Activated naive CD8-positive, alpha-beta T cell treated with anti-CD3 and anti-CD28 coated beads for 36 hours (primary cell): ENCODE data around the gene ALDH18A1. TPM values are rescaled to one million over a fixed set of nuclear protein-coding genes. Genes with fewer than 3 reads are reported as not detected.
"Not testable (repeated sequence)": the region's sequence is repeated elsewhere in the genome, so short reads cannot be mapped to it uniquely, and the experiment has no call there.

Source experiments
- DNase-seq: peaks from one replicate; pipeline ENCODE4 v3.0.0; 2021
- H3K27ac Mint-ChIP-seq: one replicate; pipeline ENCODE4 v1.8.0; 2022; ENCODE audit warnings: mild to moderate bottlenecking, moderate library complexity, mixed read lengths
- H3K27me3 Mint-ChIP-seq: one replicate; pipeline ENCODE4 v1.8.0; 2022; ENCODE audit warnings: mild to moderate bottlenecking, mixed read lengths
- H3K36me3 Mint-ChIP-seq: one replicate; pipeline ENCODE4 v1.8.0; 2021; ENCODE audit warnings: mild to moderate bottlenecking, mixed read lengths
- H3K4me1 Mint-ChIP-seq: one replicate; pipeline ENCODE4 v1.8.0; 2021; ENCODE audit warnings: mixed read lengths
- H3K4me3 Mint-ChIP-seq: one replicate; pipeline ENCODE4 v1.8.0; 2022; ENCODE audit warnings: mild to moderate bottlenecking, moderate library complexity, mixed read lengths
- H3K9me3 Mint-ChIP-seq: one replicate; pipeline ENCODE4 v1.8.0; 2022; ENCODE audit warnings: mixed read lengths
- total RNA-seq, 2 experiments: library from RNA; stranded (reverse); gene quantifications; one replicate each; pipeline ENCODE4 v1.2.3, GENCODE V29; 2021

ALDH18A1 gene
- total RNA-seq, 2 experiments from 2014 or later = 127 to 128 TPM

- H3K4me3 Mint-ChIP-seq = not testable (repeated sequence)
- H3K36me3 Mint-ChIP-seq = peaks cover 39% of the 10 kb centered on the region
These were observed 36.1 kb downstream of the ALDH18A1 start for GRCh38 chr10:95620415-95620814.

DNA sequence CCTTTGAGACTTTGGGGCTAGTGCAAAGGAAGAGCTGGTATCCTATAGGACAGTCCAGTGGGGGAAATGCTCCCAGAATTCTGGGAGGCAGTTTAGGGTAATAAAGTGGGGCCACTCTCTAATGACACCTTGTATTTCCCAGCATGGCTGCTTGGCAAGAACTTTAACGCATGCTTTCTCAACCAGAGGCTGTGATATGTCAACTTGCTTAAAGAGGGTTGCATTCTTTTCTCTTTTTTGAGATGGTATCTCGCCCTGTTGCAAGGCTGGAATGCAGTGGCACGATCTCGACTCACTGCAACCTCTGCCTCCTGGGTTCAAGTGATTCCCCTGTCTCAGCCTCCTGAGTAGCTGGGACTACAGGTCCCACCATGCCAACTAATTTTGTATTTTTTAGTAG, 38.4 kb downstream of the ALDH18A1 start:
- no peak overlapping the region for H3K27ac Mint-ChIP-seq
- H3K4me3 Mint-ChIP-seq = no peak overlapping the region
- H3K4me1 Mint-ChIP-seq = no peaks in the 10 kb centered on the region
- no peak for DNase-seq
- no peaks in the 10 kb centered on the region for H3K27me3 Mint-ChIP-seq
- peaks cover 40% of the 10 kb centered on the region for H3K36me3 Mint-ChIP-seq
- H3K9me3 Mint-ChIP-seq = no peaks in the 10 kb centered on the region

More at GRCh38 chr10:95620415-95620814, 36.1 kb downstream of the ALDH18A1 start:
- not testable (repeated sequence) for H3K27me3 Mint-ChIP-seq, DNase-seq, H3K4me1 Mint-ChIP-seq, H3K27ac Mint-ChIP-seq, H3K9me3 Mint-ChIP-seq

- H3K27ac Mint-ChIP-seq = no peak overlapping the region
- no peak overlapping the region for H3K4me3 Mint-ChIP-seq
- no peaks in the 10 kb centered on the region for H3K4me1 Mint-ChIP-seq
- no peaks in the 10 kb centered on the region for H3K27me3 Mint-ChIP-seq
- no peak for DNase-seq
- no peaks in the 10 kb centered on the region for H3K9me3 Mint-ChIP-seq
- peaks cover 38% of the 10 kb centered on the region for H3K36me3 Mint-ChIP-seq
These were observed 40.1 kb downstream of the ALDH18A1 start for GRCh38 chr10:95616446-95616845.

- H3K9me3 Mint-ChIP-seq = no peaks in the 10 kb centered on the region
- H3K4me3 Mint-ChIP-seq = no peak overlapping the region
- no peaks in the 10 kb centered on the region for H3K27me3 Mint-ChIP-seq
- H3K27ac Mint-ChIP-seq = no peak overlapping the region
- peaks cover 25% of the 10 kb centered on the region for H3K36me3 Mint-ChIP-seq
- DNase-seq = no peak
- no peaks in the 10 kb centered on the region for H3K4me1 Mint-ChIP-seq
These were observed 43.2 kb downstream of the ALDH18A1 start for GRCh38 chr10:95613330-95613729.

DNA sequence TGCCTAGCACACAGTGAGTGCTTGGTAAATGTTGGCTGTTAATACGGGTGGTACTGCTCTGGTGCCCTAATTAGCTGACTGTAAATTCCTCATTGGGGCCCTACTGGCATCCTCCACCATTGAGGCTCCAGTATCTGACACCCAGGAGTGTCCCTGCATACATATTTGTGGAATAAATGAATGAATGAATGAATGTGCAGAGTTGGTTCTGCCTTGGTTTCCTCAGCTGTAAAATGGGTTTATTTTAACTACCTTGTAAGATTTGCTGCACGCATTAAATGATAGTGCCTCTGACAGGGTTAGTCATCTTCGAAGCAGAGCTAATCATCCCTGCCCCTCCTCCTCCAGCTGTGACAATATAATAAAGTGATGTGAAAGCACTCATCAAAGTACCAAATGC, 45.8 kb downstream of the ALDH18A1 start:
- Mint-ChIP-seq H3K4me3 (no peak overlapping the region), H3K27ac (no peak overlapping the region), H3K36me3 (peaks cover 33% of the 10 kb centered on the region), H3K4me1 (no peaks in the 10 kb centered on the region), H3K9me3 (no peaks in the 10 kb centered on the region), H3K27me3 (no peaks in the 10 kb centered on the region)
- DNase-seq = no peak

- H3K36me3 Mint-ChIP-seq = peaks cover 25% of the 10 kb centered on the region
- no peak overlapping the region for H3K4me3 Mint-ChIP-seq
- DNase-seq = no peak
- no peak overlapping the region for H3K27ac Mint-ChIP-seq
- no peaks in the 10 kb centered on the region for H3K9me3 Mint-ChIP-seq
- H3K4me1 Mint-ChIP-seq = no peaks in the 10 kb centered on the region
- no peaks in the 10 kb centered on the region for H3K27me3 Mint-ChIP-seq
These were observed 49.6 kb downstream of the ALDH18A1 start for GRCh38 chr10:95606922-95607321.

- H3K36me3 Mint-ChIP-seq = peaks cover 20% of the 10 kb centered on the region
- no peaks in the 10 kb centered on the region for H3K4me1 Mint-ChIP-seq
- no peak overlapping the region for H3K4me3 Mint-ChIP-seq
These were observed 51.3 kb downstream of the ALDH18A1 start for GRCh38 chr10:95605163-95605562.

DNA sequence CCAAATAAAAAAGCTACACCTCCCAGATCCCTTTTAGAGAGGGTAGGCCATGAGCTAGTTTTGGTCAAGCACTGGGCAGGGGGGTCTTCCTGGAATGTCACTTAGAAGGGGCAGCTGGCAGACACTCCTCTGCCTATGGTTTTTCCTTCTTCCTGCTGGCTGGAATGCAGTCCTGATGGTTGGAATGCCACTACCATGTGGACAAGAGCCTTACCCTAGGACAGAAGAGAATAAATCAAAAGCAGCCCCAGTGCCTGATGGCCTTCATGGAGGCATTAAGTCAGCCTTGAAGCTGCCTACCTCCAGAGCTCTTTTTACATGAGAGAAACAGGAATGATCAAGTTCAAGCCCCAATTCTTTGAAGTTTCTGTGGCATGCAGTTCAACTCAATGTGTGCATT, 51.9 kb downstream of the ALDH18A1 start:
- Mint-ChIP-seq H3K36me3 (peaks cover 18% of the 10 kb centered on the region), H3K4me1 (no peaks in the 10 kb centered on the region), H3K27ac (no peak overlapping the region), H3K4me3 (no peak overlapping the region), H3K27me3 (no peaks in the 10 kb centered on the region), H3K9me3 (no peaks in the 10 kb centered on the region)
- DNase-seq = no peak

More at GRCh38 chr10:95605163-95605562, 51.3 kb downstream of the ALDH18A1 start:
- no peak for DNase-seq
- no peaks in the 10 kb centered on the region for H3K27me3 Mint-ChIP-seq
- no peak overlapping the region for H3K27ac Mint-ChIP-seq
- H3K9me3 Mint-ChIP-seq = no peaks in the 10 kb centered on the region

GRCh38 chr10:95602382-95602781, 54.1 kb downstream of the ALDH18A1 start:
- H3K36me3 Mint-ChIP-seq = peaks cover 7% of the 10 kb centered on the region
- H3K27me3 Mint-ChIP-seq = no peaks in the 10 kb centered on the region
- H3K4me1 Mint-ChIP-seq = no peaks in the 10 kb centered on the region
- DNase-seq = no peak
- H3K4me3 Mint-ChIP-seq = no peak overlapping the region
- no peak overlapping the region for H3K27ac Mint-ChIP-seq
- H3K9me3 Mint-ChIP-seq = no peaks in the 10 kb centered on the region

DNA sequence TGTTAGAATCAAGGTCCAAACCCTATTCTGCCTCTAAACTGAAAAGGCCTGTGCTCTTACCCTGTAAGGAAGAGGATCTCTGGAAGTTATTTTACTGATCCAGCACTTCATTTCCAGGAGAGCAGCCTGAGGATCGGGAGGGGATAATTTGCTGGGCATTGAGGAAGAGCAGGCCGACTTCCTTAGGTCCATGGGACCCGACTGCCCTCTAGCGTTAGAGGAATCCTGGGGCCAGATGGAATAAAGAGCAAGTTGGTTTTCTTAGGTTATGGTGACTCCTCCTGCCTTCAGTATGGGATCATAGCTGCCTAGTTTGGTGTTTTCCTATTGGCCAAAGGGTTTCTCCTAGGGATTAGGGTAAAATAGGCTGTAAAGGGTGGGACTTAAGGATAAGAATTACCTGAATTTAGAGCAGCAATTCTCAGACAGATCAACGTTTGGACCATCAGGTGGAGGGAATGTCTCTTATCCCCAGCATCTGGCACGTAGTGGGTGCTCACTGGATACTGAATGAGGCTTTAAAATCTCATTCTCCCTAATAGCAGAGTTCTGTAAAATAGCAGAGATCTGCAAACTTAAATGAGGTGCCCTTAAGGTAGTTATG, 55.3 kb downstream of the ALDH18A1 start:
- peak; percentile 22 for DNase-seq
- Mint-ChIP-seq H3K27ac (no peak overlapping the region), H3K4me1 (no peaks in the 10 kb centered on the region), H3K9me3 (no peaks in the 10 kb centered on the region), H3K4me3 (no peak overlapping the region), H3K36me3 (peaks cover 3% of the 10 kb centered on the region), H3K27me3 (no peaks in the 10 kb centered on the region)

GRCh38 chr10:95600158-95600557, 56.4 kb downstream of the ALDH18A1 start:
- Mint-ChIP-seq H3K36me3 (no peaks in the 10 kb centered on the region), H3K27ac (no peak overlapping the region), H3K27me3 (no peaks in the 10 kb centered on the region), H3K4me1 (no peaks in the 10 kb centered on the region), H3K4me3 (no peak overlapping the region), H3K9me3 (no peaks in the 10 kb centered on the region)
- DNase-seq = no peak

DNA sequence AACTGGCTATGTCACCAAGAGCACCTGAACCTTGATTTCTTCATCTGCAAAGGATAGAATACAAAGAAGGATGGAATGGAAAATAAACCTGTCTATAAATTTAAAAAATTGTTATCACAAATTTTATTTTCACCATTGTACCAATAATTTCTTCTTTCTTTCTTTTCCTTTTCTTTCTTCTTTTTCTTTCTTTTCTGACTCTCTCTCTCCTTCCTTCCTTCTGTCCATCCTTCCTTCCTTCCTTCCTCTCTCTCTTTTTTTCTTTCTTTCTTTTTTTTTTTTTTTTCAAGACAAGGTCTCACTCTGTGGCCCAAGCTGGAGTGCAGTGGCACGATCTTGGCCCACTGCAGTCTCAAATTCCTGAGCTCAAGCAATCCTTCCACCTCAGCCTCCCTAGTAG, 58.7 kb downstream of the ALDH18A1 start:
- Mint-ChIP-seq H3K4me1 (no peaks in the 10 kb centered on the region), H3K4me3 (no peak overlapping the region), H3K27me3 (no peaks in the 10 kb centered on the region), H3K27ac (no peak overlapping the region), H3K36me3 (no peaks in the 10 kb centered on the region), H3K9me3 (no peaks in the 10 kb centered on the region)
- DNase-seq = no peak

- H3K9me3 Mint-ChIP-seq = no peaks in the 10 kb centered on the region
- H3K4me1 Mint-ChIP-seq = no peaks in the 10 kb centered on the region
- H3K4me3 Mint-ChIP-seq = no peak overlapping the region
- no peak overlapping the region for H3K27ac Mint-ChIP-seq
- H3K36me3 Mint-ChIP-seq = no peaks in the 10 kb centered on the region
- no peak for DNase-seq
- H3K27me3 Mint-ChIP-seq = no peaks in the 10 kb centered on the region
These were observed 68.5 kb downstream of the ALDH18A1 start for GRCh38 chr10:95588025-95588424.

DNA sequence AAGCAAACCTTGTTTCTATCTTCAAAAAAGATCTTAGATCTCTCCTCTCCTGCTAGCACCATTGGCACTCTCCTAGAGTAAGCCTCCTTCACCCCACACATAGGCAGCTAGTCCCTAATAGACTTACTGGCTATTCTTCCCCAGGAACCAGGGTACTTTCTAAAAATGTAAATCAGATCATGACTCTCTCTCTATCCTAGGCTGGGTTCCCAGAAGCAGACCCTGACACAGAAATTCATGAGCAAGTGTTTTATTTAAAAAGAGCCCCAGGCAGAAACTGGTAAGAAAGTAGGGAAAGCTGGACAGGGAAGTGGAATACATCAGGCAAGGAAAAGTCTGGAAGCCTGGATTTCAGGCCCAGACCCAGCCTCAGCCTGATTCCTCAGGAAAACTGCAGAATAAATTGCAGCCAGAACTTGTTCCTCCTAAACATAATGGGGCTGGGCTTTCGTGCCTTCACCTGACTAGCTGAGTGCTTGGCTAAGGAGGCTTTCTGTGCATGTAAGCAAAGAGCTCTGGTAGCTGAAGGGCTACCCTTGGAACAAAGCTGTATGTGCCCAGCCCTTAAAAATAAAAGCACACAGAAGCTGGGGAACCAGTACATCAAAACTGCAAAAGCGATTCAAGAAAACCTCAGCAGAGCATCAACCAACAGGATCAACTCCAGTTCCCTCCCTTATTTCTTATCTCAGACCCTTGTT, 76.5 kb downstream of the ALDH18A1 start:
- H3K4me1 Mint-ChIP-seq = no peaks in the 10 kb centered on the region

DNA sequence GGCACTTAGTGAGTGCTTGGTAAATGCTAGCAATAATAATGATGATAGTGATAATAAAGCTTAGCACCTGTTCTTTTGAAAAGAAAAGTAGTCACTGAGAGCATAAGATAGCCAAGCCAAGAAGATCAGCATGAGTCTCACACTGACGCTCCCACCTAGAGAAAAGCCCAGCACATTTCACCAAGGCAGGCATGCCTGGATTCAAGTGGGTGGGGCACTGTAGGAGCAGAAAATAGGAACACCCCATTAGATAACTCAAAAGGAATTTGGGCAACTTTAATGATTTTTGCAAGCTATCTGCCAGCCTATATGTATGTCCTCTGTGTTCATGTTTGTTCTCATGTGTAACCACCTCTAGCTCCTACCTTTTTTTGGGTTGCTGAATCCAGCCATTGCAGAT, 77.2 kb downstream of the ALDH18A1 start:
- H3K9me3 Mint-ChIP-seq = no peaks in the 10 kb centered on the region
- no peak overlapping the region for H3K4me3 Mint-ChIP-seq
- DNase-seq = no peak
- H3K27ac Mint-ChIP-seq = no peak overlapping the region
- peaks cover 13% of the 10 kb centered on the region for H3K27me3 Mint-ChIP-seq
- H3K4me1 Mint-ChIP-seq = no peaks in the 10 kb centered on the region
- H3K36me3 Mint-ChIP-seq = no peaks in the 10 kb centered on the region

More for the DNA sequence above, 76.5 kb downstream of the ALDH18A1 start:
- no peak overlapping the region for H3K27ac Mint-ChIP-seq
- H3K27me3 Mint-ChIP-seq = peaks cover 13% of the 10 kb centered on the region
- no peaks in the 10 kb centered on the region for H3K36me3 Mint-ChIP-seq
- DNase-seq = no peak
- H3K9me3 Mint-ChIP-seq = no peaks in the 10 kb centered on the region
- H3K4me3 Mint-ChIP-seq = no peak overlapping the region

DNA sequence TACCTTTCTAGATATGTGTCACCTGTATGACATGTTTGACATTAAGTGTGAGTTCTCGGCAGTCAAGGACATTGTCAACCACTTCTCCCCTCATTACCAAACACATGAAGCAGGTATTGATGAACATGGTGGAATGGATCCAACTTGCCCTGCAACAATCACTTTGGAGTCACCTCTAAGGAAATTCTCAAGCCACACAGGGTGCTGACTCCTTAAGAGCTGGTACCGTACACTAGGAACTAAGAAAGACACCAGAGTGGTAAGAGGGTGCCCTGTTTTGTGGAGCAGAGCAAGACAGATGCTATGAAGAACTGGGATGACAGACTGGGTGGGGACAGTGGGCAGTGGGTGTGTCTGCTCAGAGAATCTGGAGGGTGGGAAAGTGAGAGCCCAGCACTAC, 77.9 kb downstream of the ALDH18A1 start:
- DNase-seq = no peak
- H3K9me3 Mint-ChIP-seq = no peaks in the 10 kb centered on the region
- H3K4me3 Mint-ChIP-seq = no peak overlapping the region
- H3K4me1 Mint-ChIP-seq = no peaks in the 10 kb centered on the region
- H3K27ac Mint-ChIP-seq = no peak overlapping the region
- H3K36me3 Mint-ChIP-seq = no peaks in the 10 kb centered on the region
- H3K27me3 Mint-ChIP-seq = peaks cover 13% of the 10 kb centered on the region
